ENCODE data around the gene OR4E2.
"Not testable (repeated sequence)": the region's sequence is repeated elsewhere in the genome, so short reads cannot be mapped to it uniquely, and the experiment has no call there.

Gene OR4E2, protein sequence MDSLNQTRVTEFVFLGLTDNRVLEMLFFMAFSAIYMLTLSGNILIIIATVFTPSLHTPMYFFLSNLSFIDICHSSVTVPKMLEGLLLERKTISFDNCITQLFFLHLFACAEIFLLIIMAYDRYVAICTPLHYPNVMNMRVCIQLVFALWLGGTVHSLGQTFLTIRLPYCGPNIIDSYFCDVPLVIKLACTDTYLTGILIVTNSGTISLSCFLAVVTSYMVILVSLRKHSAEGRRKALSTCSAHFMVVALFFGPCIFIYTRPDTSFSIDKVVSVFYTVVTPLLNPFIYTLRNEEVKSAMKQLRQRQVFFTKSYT

GRCh38 chr14:21653331-21653885, at the start of gene OR4E2:
Gene OR4E2 (plus strand): TSS chr14:21653835. CDS start chr14:21665083, 11,248 bp downstream.
- no peak for DNase-seq

GRCh38 chr14:21612324-21612723, 41.3 kb upstream of the OR4E2 start:
- DNase-seq, result no peak

- no peak for DNase-seq
Observed at GRCh38 chr14:21614240-21614639, 39.4 kb upstream of the OR4E2 start.

GRCh38 chr14:21617614-21618013, 36.0 kb upstream of the OR4E2 start:
- DNase-seq, result no peak

DNA sequence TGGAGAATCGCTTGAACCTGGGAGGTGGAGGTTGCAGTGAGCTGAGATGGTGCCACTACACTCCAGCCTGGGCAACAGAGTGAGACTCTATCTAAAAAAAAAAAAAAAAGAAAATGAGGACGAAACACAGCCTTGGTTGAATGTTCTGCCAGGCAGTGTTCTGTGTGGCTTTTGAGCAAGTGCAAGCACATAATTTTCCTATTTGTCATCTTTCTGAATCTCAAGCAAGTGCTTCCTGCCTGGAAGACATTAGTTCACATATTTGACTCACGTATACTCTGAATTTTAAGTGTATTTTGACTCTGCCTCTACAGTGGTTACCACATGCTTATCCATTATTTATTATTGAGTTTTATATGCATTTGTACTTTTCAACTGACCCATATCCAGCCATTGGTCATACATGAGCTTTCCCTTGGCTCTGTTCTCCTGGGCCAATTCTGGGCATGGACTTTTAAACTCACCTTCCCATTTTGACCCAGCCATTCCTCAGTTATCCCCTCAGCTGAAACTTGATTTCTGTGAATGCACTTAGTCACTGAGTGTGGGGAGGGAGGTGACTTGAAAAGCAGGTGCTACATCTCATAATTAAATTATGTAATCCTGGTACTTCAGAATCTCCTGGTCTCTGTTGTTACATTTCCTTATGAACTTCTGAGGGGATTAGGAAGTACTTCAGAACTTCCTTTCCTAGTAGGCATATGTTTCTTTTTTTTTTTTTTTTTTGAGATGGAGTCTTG, 27.0 kb upstream of the OR4E2 start:
- DNase-seq, result no peak

DNA sequence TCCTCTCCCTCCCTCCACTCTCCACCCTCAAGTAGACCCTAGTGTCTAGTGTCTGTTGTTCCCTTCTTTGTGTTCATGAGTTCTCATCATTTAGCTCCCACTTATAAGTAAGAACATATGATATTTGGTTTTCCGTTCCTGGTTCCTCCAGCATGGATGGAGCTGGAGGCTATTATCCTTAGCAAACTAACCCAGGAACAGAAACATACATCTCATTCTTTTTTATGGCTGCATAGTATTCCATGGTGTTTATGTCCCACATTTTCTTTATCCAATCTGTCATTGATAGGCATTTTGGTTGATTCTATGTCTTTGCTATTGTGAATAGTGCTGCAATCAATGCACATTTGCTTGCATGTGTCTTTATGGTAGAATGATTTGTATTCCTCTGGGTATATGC, 23.1 kb upstream of the OR4E2 start:
- DNase-seq, result not testable (repeated sequence)

DNA sequence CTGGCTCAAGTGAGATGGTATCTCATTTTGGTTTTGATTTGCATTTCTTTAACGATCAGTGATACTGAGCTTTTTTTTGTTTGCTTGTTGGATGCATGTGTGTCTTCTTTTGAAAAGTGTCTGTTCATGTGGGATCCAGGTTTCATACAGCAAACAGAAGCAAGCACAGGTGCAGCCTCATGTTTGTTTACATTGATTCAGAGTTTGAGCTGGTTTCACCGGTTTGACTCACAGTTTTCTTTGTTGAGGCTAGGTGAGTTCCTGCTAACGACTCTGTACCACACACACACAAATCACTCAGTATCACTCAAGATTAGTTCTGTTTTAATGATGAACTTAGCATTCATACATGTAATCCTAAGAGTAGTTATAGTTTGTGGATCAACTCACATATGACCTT, 22.6 kb upstream of the OR4E2 start:
- no peak for DNase-seq

GRCh38 chr14:21634840-21635239, 18.8 kb upstream of the OR4E2 start, which contains the start of gene OR10G2:
Gene OR10G2 (minus strand): TSS chr14:21634940. CDS start chr14:21634842, 98 bp downstream.
- no peak for DNase-seq

GRCh38 chr14:21642683-21643082, 11.0 kb upstream of the OR4E2 start:
- no peak for DNase-seq

DNA sequence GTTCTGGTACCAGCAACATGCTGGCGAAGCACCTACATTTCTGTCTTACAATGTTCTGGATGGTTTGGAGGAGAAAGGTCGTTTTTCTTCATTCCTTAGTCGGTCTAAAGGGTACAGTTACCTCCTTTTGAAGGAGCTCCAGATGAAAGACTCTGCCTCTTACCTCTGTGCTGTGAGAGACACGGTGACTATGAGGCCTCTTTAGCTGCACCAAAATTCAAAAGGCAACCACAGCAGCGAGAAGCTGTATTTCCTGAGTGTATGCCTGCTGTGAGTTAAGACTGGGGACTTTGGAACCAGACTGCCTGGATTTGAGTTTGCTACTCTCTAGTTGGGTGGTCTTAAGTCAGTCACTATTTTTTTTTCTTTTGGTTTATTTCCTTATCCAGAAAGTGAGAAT, 10.2 kb upstream of the OR4E2 start:
- DNase-seq, result no peak

- no peak for DNase-seq
Observed at GRCh38 chr14:21647380-21647779, 6.3 kb upstream of the OR4E2 start.

DNA sequence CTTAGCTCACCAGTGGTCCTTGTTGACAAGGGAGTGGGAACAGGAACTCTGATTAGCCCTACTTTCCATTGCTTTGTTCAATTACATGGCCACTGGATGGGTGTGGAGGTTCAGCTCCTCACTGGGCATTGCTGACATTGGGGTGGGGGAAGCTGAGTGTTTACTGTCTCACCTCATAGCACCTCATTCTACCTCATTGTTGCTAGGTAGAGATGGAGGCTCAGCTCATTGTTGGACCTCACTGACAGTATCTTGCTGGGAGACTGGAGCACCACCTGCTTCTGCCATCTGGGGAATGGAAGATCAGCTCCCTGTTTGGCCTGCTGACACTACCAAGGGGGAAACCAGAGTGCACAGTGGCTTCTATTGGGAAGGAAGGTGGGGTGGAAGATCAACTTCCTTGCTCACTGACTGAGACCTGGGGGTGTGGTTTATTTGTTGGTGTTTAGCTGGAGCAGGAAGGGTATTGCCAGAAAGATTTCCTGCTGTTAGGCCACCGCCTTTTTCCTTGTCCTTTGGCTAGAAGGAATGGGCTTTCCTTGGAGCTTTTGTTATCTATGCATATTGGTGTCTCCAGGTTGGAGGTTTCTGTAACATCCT, 1.3 kb upstream of the OR4E2 start:
- DNase-seq, result no peak

- no peak for DNase-seq
Observed at GRCh38 chr14:21654215-21654614, 580 bp downstream of the OR4E2 start.

- DNase-seq, result no peak
Observed at GRCh38 chr14:21656980-21657379, 3.3 kb downstream of the OR4E2 start.

- DNase-seq, result no peak
Observed at GRCh38 chr14:21668377-21668776, 14.7 kb downstream of the OR4E2 start.

GRCh38 chr14:21669284-21669683, 15.6 kb downstream of the OR4E2 start:
- no peak for DNase-seq

DNA sequence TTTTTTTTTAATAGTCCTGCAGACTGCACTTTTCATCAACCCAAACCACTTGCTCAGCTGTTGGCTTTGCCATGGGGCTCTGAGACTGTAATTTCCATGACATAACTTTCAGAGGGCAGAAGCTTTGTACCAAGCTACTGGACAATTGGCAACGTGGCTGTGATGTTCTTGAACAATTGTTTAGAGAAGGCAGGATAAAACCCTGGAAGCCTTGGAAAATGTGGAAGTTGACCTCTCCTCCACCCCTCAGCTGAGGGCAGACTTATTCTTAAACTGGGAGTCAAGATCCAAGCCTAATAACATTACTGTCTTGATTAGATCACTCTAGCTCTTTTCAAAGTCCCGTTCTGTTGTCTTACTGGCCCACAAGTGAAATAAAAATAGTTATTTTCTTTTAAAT, 17.7 kb downstream of the OR4E2 start:
- DNase-seq, result no peak

GRCh38 chr14:21672116-21672515, 18.5 kb downstream of the OR4E2 start:
- DNase-seq, result no peak

DNA sequence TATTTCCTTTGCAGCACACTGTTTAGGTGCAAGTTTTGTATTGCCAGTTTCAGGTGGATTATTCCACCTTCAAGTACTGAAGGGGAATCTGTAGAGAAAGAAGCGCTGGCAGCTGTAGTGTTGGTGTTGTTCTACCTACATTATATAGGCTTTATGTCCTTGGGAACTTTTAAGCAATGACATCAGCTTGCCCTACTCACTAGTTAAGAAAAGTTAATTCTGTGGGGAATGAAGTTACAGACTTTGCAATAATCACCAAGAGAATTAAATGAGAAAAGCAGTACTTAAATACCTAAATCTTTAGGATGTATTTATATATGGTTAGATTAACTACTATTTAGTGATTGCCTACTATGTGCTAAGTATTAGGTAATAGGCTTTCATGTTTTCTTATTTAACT, 20.1 kb downstream of the OR4E2 start, which contains the start of gene OR4E1:
Gene OR4E1 (minus strand): TSS at position 101 of the 400 bp plus-strand sequence. CDS start 2,883 bp downstream, outside the sequence.
- DNase-seq, result no peak

GRCh38 chr14:21675566-21675965, 21.9 kb downstream of the OR4E2 start:
- DNase-seq, result no peak

GRCh38 chr14:21680072-21680471, 26.4 kb downstream of the OR4E2 start:
- no peak for DNase-seq

GRCh38 chr14:21686468-21686867, 32.8 kb downstream of the OR4E2 start:
- no peak for DNase-seq

DNA sequence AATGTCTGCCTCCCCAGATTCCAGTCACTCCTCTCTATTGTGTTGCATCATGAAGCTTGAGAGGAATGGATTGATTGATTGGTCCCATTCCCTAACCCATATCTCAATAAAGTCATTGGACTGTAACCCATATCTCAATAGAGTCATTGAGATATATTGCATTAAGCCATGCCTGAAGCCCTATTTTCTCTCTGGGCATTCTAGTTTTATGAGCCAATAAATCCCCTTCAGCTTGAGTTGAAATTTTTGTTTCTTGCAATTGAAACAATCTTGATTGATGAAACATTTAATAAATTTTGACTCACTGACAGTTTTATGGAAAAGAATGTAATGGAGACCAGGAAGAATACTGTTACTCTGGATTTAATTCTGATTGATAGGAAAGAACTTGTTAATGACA, 40.8 kb downstream of the OR4E2 start:
- no peak for DNase-seq

GRCh38 chr14:21697662-21698061, 44.0 kb downstream of the OR4E2 start:
- not testable (repeated sequence) for DNase-seq

All from activated T-cell treated with anti-CD3 and anti-CD28 coated beads, Interleukin-2, amount 50 U/mL, for 1 hour (primary cell).